ENCODE results near the gene CLPX.

- TF ChIP-seq CTCF (IDR thresholded peaks at IDR 0.05; ENCODE audit: borderline replicate concordance, extremely low read depth, low read length, poor library complexity, severe bottlenecking) = no peak
- TF ChIP-seq EZH2 (IDR thresholded peaks at IDR 0.05; ENCODE audit: borderline replicate concordance, low read depth, low read length, severe bottlenecking) = no peak
Observed at GRCh38 chr15:65180167-65180566, 5.0 kb downstream of the CLPX start.

All from DND-41 (cell line).